Fibroblast of lung (primary cell): ENCODE data around the gene THOC2.

Experiments
- EZH2 ChIP-seq: IDR thresholded peaks from 2 replicates; pipeline ENCODE4 v1.5.1; 2012; ENCODE audit warnings: low read length, control low read depth, mild to moderate bottlenecking; ENCODE audit errors: missing control alignments
- TF ChIP-seq, protein P1 (sequence below), 2 donors: IDR thresholded peaks in 1 of 2; conservative IDR thresholded peaks in 1 of 2; 1 replicate in 1 of 2; 2 replicates in 1 of 2; pipeline ENCODE4 v1.5.1; 2011 to 2012; ENCODE audit warnings: low read length in 2 of 2, control low read depth in 1 of 2, inconsistent platforms in 1 of 2, low read depth in 1 of 2, mild to moderate bottlenecking in 1 of 2

DNA sequence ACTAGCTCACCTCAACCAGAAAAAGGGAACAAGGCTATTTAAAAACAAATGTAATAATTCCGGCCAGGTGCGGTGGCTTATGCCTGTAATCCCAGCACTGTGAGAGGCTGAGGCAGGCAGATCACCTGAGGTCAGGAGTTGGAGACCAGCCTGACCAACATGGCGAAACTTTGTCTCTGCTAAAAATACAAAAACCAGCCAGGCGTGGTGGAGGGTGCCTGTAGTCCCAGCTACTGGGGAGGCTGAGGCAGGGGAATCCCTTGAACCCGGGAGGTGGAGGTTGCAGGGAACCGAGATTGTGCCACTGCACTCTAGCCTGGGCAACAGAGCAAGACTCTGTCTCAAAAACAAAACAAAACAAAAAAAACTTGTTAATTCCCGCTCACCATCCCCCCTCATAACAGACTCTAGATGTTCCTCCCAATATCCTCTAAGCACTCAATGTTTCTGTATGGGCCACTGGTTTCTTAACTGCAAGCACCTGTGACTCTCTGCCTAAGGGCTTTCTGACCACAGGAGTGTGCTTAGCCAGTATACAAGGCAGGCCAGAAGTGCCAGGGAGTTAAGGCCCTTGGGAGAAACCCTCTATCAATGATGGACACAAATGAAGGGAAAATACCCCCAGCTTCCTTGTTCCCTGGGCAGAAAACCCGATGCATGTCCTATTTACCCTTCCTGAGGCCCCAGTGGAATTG is 21.0 kb upstream of the THOC2 start:
- TF ChIP-seq, protein P1, sequence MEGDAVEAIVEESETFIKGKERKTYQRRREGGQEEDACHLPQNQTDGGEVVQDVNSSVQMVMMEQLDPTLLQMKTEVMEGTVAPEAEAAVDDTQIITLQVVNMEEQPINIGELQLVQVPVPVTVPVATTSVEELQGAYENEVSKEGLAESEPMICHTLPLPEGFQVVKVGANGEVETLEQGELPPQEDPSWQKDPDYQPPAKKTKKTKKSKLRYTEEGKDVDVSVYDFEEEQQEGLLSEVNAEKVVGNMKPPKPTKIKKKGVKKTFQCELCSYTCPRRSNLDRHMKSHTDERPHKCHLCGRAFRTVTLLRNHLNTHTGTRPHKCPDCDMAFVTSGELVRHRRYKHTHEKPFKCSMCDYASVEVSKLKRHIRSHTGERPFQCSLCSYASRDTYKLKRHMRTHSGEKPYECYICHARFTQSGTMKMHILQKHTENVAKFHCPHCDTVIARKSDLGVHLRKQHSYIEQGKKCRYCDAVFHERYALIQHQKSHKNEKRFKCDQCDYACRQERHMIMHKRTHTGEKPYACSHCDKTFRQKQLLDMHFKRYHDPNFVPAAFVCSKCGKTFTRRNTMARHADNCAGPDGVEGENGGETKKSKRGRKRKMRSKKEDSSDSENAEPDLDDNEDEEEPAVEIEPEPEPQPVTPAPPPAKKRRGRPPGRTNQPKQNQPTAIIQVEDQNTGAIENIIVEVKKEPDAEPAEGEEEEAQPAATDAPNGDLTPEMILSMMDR (conservative IDR thresholded peaks at IDR 0.05 in 1 of 2, IDR thresholded peaks at IDR 0.05 in 1 of 2; ENCODE audit: low read depth in 1 of 2, low read length in 2 of 2), result no peak
- no peak for TF ChIP-seq EZH2
